Upper lobe of left lung (tissue), 4 donors: ENCODE results near the gene DENND5B.

Experiments used
- POLR2A ChIP-seq, 4 donors: fragments of 450-650 bp; IDR thresholded peaks; one replicate each; pipeline ENCODE4 v1.5.1; 2016 to 2017; ENCODE audit warnings: antibody characterized with exemption in 4 of 4, mild to moderate bottlenecking in 2 of 4
- TF ChIP-seq, protein P1 (sequence below), 6 experiments: fragments of 450-650 bp in 4 of 6; fragments of 200-600 bp in 2 of 6; sonication (generic) in 2 of 6; IDR thresholded peaks; one replicate each; pipeline ENCODE4 v1.5.1; 2016 to 2019; ENCODE audit warnings: antibody characterized with exemption in 6 of 6

DNA sequence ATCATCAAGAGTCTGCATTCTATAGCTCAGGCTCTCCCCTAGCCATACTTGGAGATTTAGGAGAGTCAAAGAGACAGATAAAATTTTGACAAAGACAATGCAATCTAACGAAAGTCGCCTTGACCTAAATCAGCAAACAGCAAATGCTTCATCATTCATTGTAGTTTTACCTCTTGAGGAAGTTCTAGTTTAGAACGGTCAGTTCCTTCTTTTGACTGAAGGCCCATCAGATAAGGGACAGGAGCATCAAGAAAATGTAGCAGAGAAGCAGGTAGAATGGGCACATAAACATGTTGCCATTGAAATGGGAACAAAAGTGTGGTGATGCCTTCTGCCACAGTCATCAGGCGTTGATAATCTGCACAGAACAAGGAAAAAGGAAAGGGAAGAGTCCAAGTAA, 130.9 kb downstream of the DENND5B start:
- TF ChIP-seq, protein P1, sequence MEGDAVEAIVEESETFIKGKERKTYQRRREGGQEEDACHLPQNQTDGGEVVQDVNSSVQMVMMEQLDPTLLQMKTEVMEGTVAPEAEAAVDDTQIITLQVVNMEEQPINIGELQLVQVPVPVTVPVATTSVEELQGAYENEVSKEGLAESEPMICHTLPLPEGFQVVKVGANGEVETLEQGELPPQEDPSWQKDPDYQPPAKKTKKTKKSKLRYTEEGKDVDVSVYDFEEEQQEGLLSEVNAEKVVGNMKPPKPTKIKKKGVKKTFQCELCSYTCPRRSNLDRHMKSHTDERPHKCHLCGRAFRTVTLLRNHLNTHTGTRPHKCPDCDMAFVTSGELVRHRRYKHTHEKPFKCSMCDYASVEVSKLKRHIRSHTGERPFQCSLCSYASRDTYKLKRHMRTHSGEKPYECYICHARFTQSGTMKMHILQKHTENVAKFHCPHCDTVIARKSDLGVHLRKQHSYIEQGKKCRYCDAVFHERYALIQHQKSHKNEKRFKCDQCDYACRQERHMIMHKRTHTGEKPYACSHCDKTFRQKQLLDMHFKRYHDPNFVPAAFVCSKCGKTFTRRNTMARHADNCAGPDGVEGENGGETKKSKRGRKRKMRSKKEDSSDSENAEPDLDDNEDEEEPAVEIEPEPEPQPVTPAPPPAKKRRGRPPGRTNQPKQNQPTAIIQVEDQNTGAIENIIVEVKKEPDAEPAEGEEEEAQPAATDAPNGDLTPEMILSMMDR (IDR thresholded peaks at IDR 0.05), result no peak
- no peak for TF ChIP-seq POLR2A (IDR thresholded peaks at IDR 0.05)
